ENCODE data around the gene RDX.
A peak's percentile ranks its signal among the peaks of the same experiment; 100 is the strongest.

The RDX gene

GRCh38 chr11:110128161-110128560 lies 168.3 kb downstream of the RDX start:
- no peak for DNase-seq (ENCODE audit: low read depth)

- DNase-seq (ENCODE audit: low read depth) = peak; percentile 64
Measured at GRCh38 chr11:110126936-110127335, 169.5 kb downstream of the RDX start.

- DNase-seq (ENCODE audit: low read depth) = peak; percentile 98
Measured at GRCh38 chr11:110125632-110126031, 170.8 kb downstream of the RDX start.

Data from amniotic epithelial cell (primary cell).